Esophagus muscularis mucosa (tissue), 4 donors: ENCODE results near the gene SLC2A6. TPM values are rescaled to one million over a fixed set of nuclear protein-coding genes. Genes with fewer than 3 reads are reported as not detected.

Experiments used
- DNase-seq: peaks from one replicate; pipeline ENCODE4 v3.0.0-alpha.2; 2017; ENCODE audit errors: extremely low spot score
- H3K27ac ChIP-seq, 4 donors: fragments of 200-600 bp; sonication (generic); replicated peaks in 1 of 4; 1 replicate in 3 of 4; 2 replicates in 1 of 4; pipeline ENCODE4 v1.5.1; 2016 to 2019; ENCODE audit warnings: mild to moderate bottlenecking in 1 of 4
- H3K27me3 ChIP-seq, 4 donors: fragments of 200-600 bp; sonication (generic); one replicate each; pipeline versions ENCODE4 v1.5.1 to v1.6.0; 2016 to 2019
- H3K36me3 ChIP-seq, 4 donors: fragments of 200-600 bp; sonication (generic); one replicate each; pipeline ENCODE4 v1.5.1; 2016 to 2019
- H3K4me1 ChIP-seq, 4 donors: fragments of 200-600 bp; sonication (generic); one replicate each; pipeline ENCODE4 v1.5.1; 2016 to 2019
- H3K4me3 ChIP-seq, 4 donors: fragments of 200-600 bp; sonication (generic); 1 replicate in 2 of 4; 2 replicates in 2 of 4; pipeline ENCODE4 v1.5.1; 2016 to 2019; ENCODE audit warnings: mild to moderate bottlenecking in 4 of 4, moderate library complexity in 1 of 4
- H3K9me3 ChIP-seq, 4 donors: fragments of 200-600 bp; sonication (generic); 1 replicate in 3 of 4; 2 replicates in 1 of 4; pipeline ENCODE4 v1.5.1; 2016 to 2019
- CTCF ChIP-seq, 3 experiments: fragments of 200-600 bp in 2 of 3; fragments of 450-650 bp in 1 of 3; sonication (generic) in 2 of 3; IDR thresholded peaks; one replicate each; pipeline ENCODE4 v1.5.1; 2017 to 2019; ENCODE audit warnings: antibody characterized with exemption in 3 of 3, mild to moderate bottlenecking in 2 of 3, moderate library complexity in 1 of 3
- EP300 ChIP-seq: sonication (generic); formaldehyde crosslinking; IDR thresholded peaks from one replicate; pipeline ENCODE4 v1.6.1; 2017; ENCODE audit warnings: antibody characterized with exemption
- POLR2A ChIP-seq: fragments of 450-650 bp; IDR thresholded peaks from one replicate; pipeline ENCODE4 v1.6.1; 2017; ENCODE audit warnings: antibody characterized with exemption, moderate library complexity, mild to moderate bottlenecking, low read depth
- POLR2AphosphoS5 ChIP-seq, 2 donors: sonication (generic); formaldehyde crosslinking; IDR thresholded peaks; one replicate each; pipeline ENCODE4 v1.6.1; 2017; ENCODE audit warnings: antibody characterized with exemption in 2 of 2
- WGBS: methylation state at CpG from one replicate; pipeline ENCODE4 v1.1.5; 2018; 5-methylcytosine and 5-hydroxymethylcytosine counted together
- intact Hi-C: fragments of 100-400 bp; cut with DNase I; formaldehyde crosslinking; loops from one replicate; pipeline ENCODE4 v1.15.1; 2023
- total RNA-seq, 4 donors: library from RNA; depleted of rRNA; stranded (reverse); fragments of >200 nt; gene quantifications; one replicate each; pipeline versions ENCODE4 v1.1.0 to v1.2.1, GENCODE V29; 2016

SLC2A6 gene
- total RNA-seq, 4 donors from 2014 or later, result 2.9 to 8.6 (median 5.9) TPM

GRCh38 chr9:133455936-133456335 is 23.0 kb downstream of the SLC2A6 start:
- Histone ChIP-seq H3K9me3 (no peaks in the 10 kb centered on the region), H3K4me3 (no peak overlapping the region), H3K36me3 (peaks cover 0 to 5% (median 0%) of the 10 kb centered on the region in 4 donors), H3K4me1 (peaks cover 11 to 16% (median 14%) of the 10 kb centered on the region in 4 donors), H3K27ac (no peak overlapping the region), H3K27me3 (no peaks in the 10 kb centered on the region)
- 90% methylated on average over 11 of the region's 11 CpGs for WGBS
- TF ChIP-seq CTCF (IDR thresholded peaks at IDR 0.05) (no peak), POLR2A (no peak), EP300 (no peak), POLR2AphosphoS5 (IDR thresholded peaks at IDR 0.05) (no peak)
- intact Hi-C loops, result no loop called here
- DNase-seq, result no peak

- H3K36me3 ChIP-seq, result peaks cover 0 to 5% (median 0%) of the 10 kb centered on the region in 4 donors
- no peak overlapping the region for H3K27ac ChIP-seq
- H3K27me3 ChIP-seq, result no peaks in the 10 kb centered on the region
- peaks cover 6 to 8% (median 7%) of the 10 kb centered on the region in 4 donors for H3K4me1 ChIP-seq
- no peak overlapping the region for H3K4me3 ChIP-seq
- intact Hi-C loops, result no loop called here
- DNase-seq, result no peak
- TF ChIP-seq EP300 (no peak), POLR2A (no peak), CTCF (IDR thresholded peaks at IDR 0.05) (no peak), POLR2AphosphoS5 (IDR thresholded peaks at IDR 0.05) (no peak)
- 96% methylated on average over 9 of the region's 20 CpGs for WGBS
- H3K9me3 ChIP-seq, result no peaks in the 10 kb centered on the region
Observed at GRCh38 chr9:133454943-133455673, 23.8 kb downstream of the SLC2A6 start.

- intact Hi-C loops, result no loop called here
- TF ChIP-seq EP300, result no peak
- no peak for TF ChIP-seq POLR2A
- no peak for TF ChIP-seq POLR2AphosphoS5 (IDR thresholded peaks at IDR 0.05)
- TF ChIP-seq CTCF (IDR thresholded peaks at IDR 0.05), result no peak
- H3K27ac ChIP-seq, result no peak overlapping the region
- WGBS, result 90% methylated on average over 11 of the region's 19 CpGs
- H3K36me3 ChIP-seq, result peaks cover 0 to 5% (median 0%) of the 10 kb centered on the region in 4 donors
- no peak for DNase-seq
- no peaks in the 10 kb centered on the region for H3K9me3 ChIP-seq
- no peaks in the 10 kb centered on the region for H3K27me3 ChIP-seq
- H3K4me1 ChIP-seq, result peaks cover 6 to 7% (median 7%) of the 10 kb centered on the region in 4 donors
- H3K4me3 ChIP-seq, result no peak overlapping the region
Observed at GRCh38 chr9:133454325-133454724, 24.6 kb downstream of the SLC2A6 start.

GRCh38 chr9:133453651-133454050 is 25.2 kb downstream of the SLC2A6 start:
- Histone ChIP-seq H3K36me3 (peaks cover 0 to 5% (median 0%) of the 10 kb centered on the region in 4 donors), H3K27ac (no peak overlapping the region), H3K9me3 (no peaks in the 10 kb centered on the region), H3K4me3 (no peak overlapping the region), H3K4me1 (peaks cover 0 to under 1% (median under 1%) of the 10 kb centered on the region in 4 donors), H3K27me3 (no peaks in the 10 kb centered on the region)
- TF ChIP-seq CTCF (IDR thresholded peaks at IDR 0.05), result no peak
- TF ChIP-seq POLR2AphosphoS5 (IDR thresholded peaks at IDR 0.05), result no peak
- TF ChIP-seq EP300, result no peak
- no peak for DNase-seq
- 79% methylated on average over 11 of the region's 11 CpGs for WGBS
- intact Hi-C loops, result no loop called here
